ENCODE measurements around the gene NEUROG1.

The NEUROG1 gene

GRCh38 chr5:135578305-135578684 lies 42.5 kb upstream of the NEUROG1 start (continued):
- TF ChIP-seq ZNF692 (tag by site-specific recombination; IDR thresholded peaks at IDR 0.05) (no peak), ZNF18 (tag by site-specific recombination; IDR thresholded peaks at IDR 0.05) (no peak), ZNF366 (tag by site-specific recombination; conservative IDR thresholded peaks at IDR 0.05) (no peak), HIC1 (tag by site-specific recombination; IDR thresholded peaks at IDR 0.05) (no peak), ZNF660 (tag by site-specific recombination; IDR thresholded peaks at IDR 0.05) (no peak), ZNF157 (tag by site-specific recombination; IDR thresholded peaks at IDR 0.05) (no peak), ZNF280D (tag by site-specific recombination; IDR thresholded peaks at IDR 0.05) (no peak), ATF2 (tag by site-specific recombination; IDR thresholded peaks at IDR 0.05; ENCODE audit: low read depth) (no peak), INSM2 (tag by site-specific recombination; IDR thresholded peaks at IDR 0.05) (no peak), ZNF394 (tag by site-specific recombination; IDR thresholded peaks at IDR 0.05; ENCODE audit: borderline replicate concordance) (no peak), ZNF433 (tag by site-specific recombination; IDR thresholded peaks at IDR 0.05; ENCODE audit: low read depth) (no peak), ZNF585B (tag by site-specific recombination; IDR thresholded peaks at IDR 0.05) (no peak), SETDB1 (IDR thresholded peaks at IDR 0.05; ENCODE audit: insufficient read length, low read length) (no peak)

GRCh38 chr5:135577421-135577820 lies 41.7 kb upstream of the NEUROG1 start:
- H3K27ac ChIP-seq (ENCODE audit: extremely low read depth, low read depth, low read length), result no peak overlapping the region
- TF ChIP-seq ZNF350 (tag by site-specific recombination; IDR thresholded peaks at IDR 0.05) (no peak), ZNF184 (tag by site-specific recombination; IDR thresholded peaks at IDR 0.05) (no peak), ZNF768 (tag by site-specific recombination; IDR thresholded peaks at IDR 0.05) (no peak), ZNF677 (tag by site-specific recombination; IDR thresholded peaks at IDR 0.05) (no peak), SCRT1 (tag by site-specific recombination; IDR thresholded peaks at IDR 0.05; ENCODE audit: borderline replicate concordance) (no peak), ZBTB1 (tag by site-specific recombination; IDR thresholded peaks at IDR 0.05) (no peak), ZSCAN5A (tag by site-specific recombination; IDR thresholded peaks at IDR 0.05) (no peak), ZNF433 (tag by site-specific recombination; IDR thresholded peaks at IDR 0.05; ENCODE audit: low read depth) (no peak), ZSCAN30 (tag by site-specific recombination; IDR thresholded peaks at IDR 0.05) (no peak), BCL11B (tag by site-specific recombination; IDR thresholded peaks at IDR 0.05; ENCODE audit: low read depth) (no peak)
- H3K4me3 ChIP-seq (ENCODE audit: low read depth, low read length), result no peak overlapping the region
- ChIA-PET CTCF (interaction anchor here (0.5 to 3.5 kb wide), 6 partner anchors 12 to 518 kb away, joined by 3 to 35 read pairs (median 4); no protein-coding TSS in a partner anchor), POLR2A (no interaction called here)
- H3K36me3 ChIP-seq (ENCODE audit: control insufficient read depth in 2 of 2, insufficient read depth in 1 of 2, low read length in 2 of 2), result no peaks in the 10 kb centered on the region
- no peaks in the 10 kb centered on the region for H3K9me3 ChIP-seq (ENCODE audit: control insufficient read depth, insufficient read depth, low read depth, low read length)
- no peaks in the 10 kb centered on the region; the same call in 1 of the 2 replicates for H3K4me1 ChIP-seq (ENCODE audit: control insufficient read depth, insufficient read depth, low read length)

Measured in HEK293 (cell line).